ENCODE results near the gene CHRNA3.

Gene CHRNA3

GRCh38 chr15:78550815-78551214, 70.0 kb downstream of the CHRNA3 start:
- DNase-seq: no peak

- DNase-seq: no peak
These were observed 70.6 kb downstream of the CHRNA3 start for GRCh38 chr15:78550194-78550593.
